IMR-90 (cell line): Measurements from ENCODE around the gene PFKFB2. TPM values are rescaled to one million over a fixed set of nuclear protein-coding genes. Genes with fewer than 3 reads are reported as not detected.

Source experiments
- ATAC-seq: fragments of 200-7000 bp; cut with Tn5 transposase; 2 replicates; pipeline ENCODE4 v1.9.1; 2020; ENCODE audit warnings: low read depth, mild to moderate bottlenecking, moderate library complexity
- BruUV-seq: library from RNA; stranded (reverse); fragments of 400-500 nt; replicated peaks from 2 replicates; lab custom pipeline; 2021; lab: Mats Ljungman, UMichigan
- CTCF ChIA-PET: fragments of 300-600 bp; formaldehyde crosslinking; extraction: SDS; loops from one replicate; lab custom pipeline; 2021; ENCODE audit warnings: antibody characterized with exemption; lab: Yijun Ruan, JAX
- POLR2A ChIA-PET: fragments of 300-600 bp; sonication (Branson Sonifier 250); formaldehyde crosslinking; loops from one replicate; lab custom pipeline; 2022; ENCODE audit warnings: antibody characterized with exemption; ENCODE audit not compliant: unreplicated experiment; lab: Charles Lee
- DNase-seq: peaks from one replicate; pipeline ENCODE4 v3.0.0; 2013
- H2AFZ ChIP-seq: replicated peaks from 2 replicates; pipeline ENCODE3; 2013; ENCODE audit warnings: low read length, mild to moderate bottlenecking; ENCODE audit not compliant: poor library complexity
- H2AK5ac ChIP-seq: 2 replicates; pipeline ENCODE4 v1.6.1; 2013; ENCODE audit warnings: low read depth, low read length, inconsistent platforms
- H2AK9ac ChIP-seq: replicated peaks from 2 replicates; pipeline ENCODE3; 2013; ENCODE audit warnings: mild to moderate bottlenecking, low read depth, low read length, moderate library complexity; ENCODE audit not compliant: poor library complexity
- H2BK120ac ChIP-seq: 2 replicates; pipeline ENCODE4 v1.6.1; 2013; ENCODE audit warnings: low read depth, low read length, inconsistent platforms
- H2BK15ac ChIP-seq: 3 replicates; pipeline ENCODE4 v1.6.1; 2013; ENCODE audit warnings: low read depth, low read length, inconsistent platforms
- H2BK20ac ChIP-seq: 2 replicates; pipeline ENCODE4 v1.6.1; 2013; ENCODE audit warnings: low read depth, mild to moderate bottlenecking, inconsistent platforms, low read length, moderate library complexity
- H2BK5ac ChIP-seq: 2 replicates; pipeline ENCODE4 v1.6.1; 2013; ENCODE audit warnings: mild to moderate bottlenecking, low read depth, low read length, inconsistent platforms; ENCODE audit not compliant: poor library complexity, severe bottlenecking
- H3K14ac ChIP-seq: replicated peaks from 2 replicates; pipeline ENCODE4 v1.6.1; 2013; ENCODE audit warnings: low read depth, low read length, inconsistent platforms
- H3K18ac ChIP-seq: 2 replicates; pipeline ENCODE4 v1.6.1; 2013; ENCODE audit warnings: low read depth, low read length, control low read depth
- H3K23ac ChIP-seq: 2 replicates; pipeline ENCODE4 v1.6.1; 2013; ENCODE audit warnings: low read depth, low read length, inconsistent platforms
- H3K27ac ChIP-seq: 2 replicates; pipeline ENCODE4 v1.5.1; 2013; ENCODE audit warnings: mild to moderate bottlenecking, control low read depth, low read length; ENCODE audit not compliant: insufficient read depth
- H3K27me3 ChIP-seq: 2 replicates; pipeline ENCODE4 v1.6.1; 2013; ENCODE audit warnings: low read length; ENCODE audit not compliant: control insufficient read depth, insufficient read depth
- H3K36me3 ChIP-seq: 2 replicates; pipeline ENCODE4 v1.6.1; 2013; ENCODE audit warnings: low read length, mixed read lengths; ENCODE audit not compliant: control insufficient read depth, insufficient read depth
- H3K4ac ChIP-seq: 2 replicates; pipeline ENCODE4 v1.6.1; 2013; ENCODE audit warnings: low read depth, low read length, inconsistent platforms
- H3K4me1 ChIP-seq: 2 replicates; pipeline ENCODE4 v1.6.1; 2013; ENCODE audit warnings: low read length, mixed read lengths; ENCODE audit not compliant: control insufficient read depth, insufficient read depth
- H3K4me2 ChIP-seq: 2 replicates; pipeline ENCODE4 v1.6.1; 2013; ENCODE audit warnings: low read depth, mild to moderate bottlenecking, control low read depth, low read length, moderate library complexity
- H3K4me3 ChIP-seq: 2 replicates; pipeline ENCODE4 v1.5.1; 2013; ENCODE audit warnings: low read depth, mild to moderate bottlenecking, control low read depth, low read length, moderate library complexity; ENCODE audit not compliant: insufficient read depth
- H3K56ac ChIP-seq: 2 replicates; pipeline ENCODE4 v1.6.1; 2013; ENCODE audit warnings: low read length, inconsistent platforms; ENCODE audit not compliant: insufficient read depth; ENCODE audit errors: extremely low read depth
- H3K79me1 ChIP-seq, 2 experiments: 2 replicates each; pipeline ENCODE4 v1.6.1; 2013; ENCODE audit warnings: low read length in 2 of 2, inconsistent platforms in 1 of 2, low read depth in 1 of 2
- H3K9ac ChIP-seq: 2 replicates; pipeline ENCODE4 v1.6.1; 2013; ENCODE audit warnings: low read depth, low read length, control low read depth
- H3K9me1 ChIP-seq: 2 replicates; pipeline ENCODE4 v1.6.1; 2013; ENCODE audit warnings: low read length, inconsistent platforms; ENCODE audit not compliant: insufficient read depth
- H3K9me3 ChIP-seq: 2 replicates; pipeline ENCODE4 v1.6.1; 2013; ENCODE audit warnings: low read length; ENCODE audit not compliant: control insufficient read depth, insufficient read depth
- H4K20me1 ChIP-seq: 2 replicates; pipeline ENCODE4 v1.6.1; 2013; ENCODE audit warnings: low read length, inconsistent platforms; ENCODE audit not compliant: insufficient read depth
- H4K5ac ChIP-seq: 2 replicates; pipeline ENCODE4 v1.6.1; 2013; ENCODE audit warnings: mild to moderate bottlenecking, low read depth, low read length, control low read depth
- H4K8ac ChIP-seq, 2 experiments: 2 replicates each; pipeline ENCODE4 v1.6.1; 2013; ENCODE audit warnings: low read depth in 2 of 2, low read length in 2 of 2, control low read depth in 1 of 2, inconsistent platforms in 1 of 2
- H4K91ac ChIP-seq: 2 replicates; pipeline ENCODE4 v1.6.1; 2013; ENCODE audit warnings: low read depth, low read length, inconsistent platforms; ENCODE audit not compliant: insufficient read depth
- BHLHE40 ChIP-seq: fragments of 150-350 bp; IDR thresholded peaks from 2 replicates; pipeline ENCODE4 v1.6.1; 2016; ENCODE audit warnings: mild to moderate bottlenecking, low read depth, low read length
- CEBPB ChIP-seq: IDR thresholded peaks from 2 replicates; pipeline ENCODE4 v1.6.1; 2012; ENCODE audit warnings: low read depth, low read length, improper control_type of control experiment
- CHD1 ChIP-seq: IDR thresholded peaks from 2 replicates; pipeline ENCODE4 v1.6.1; 2012; ENCODE audit warnings: low read depth, low read length, improper control_type of control experiment
- CTCF ChIP-seq: conservative IDR thresholded peaks from 2 replicates; pipeline ENCODE4 v1.5.1; 2012; ENCODE audit warnings: mild to moderate bottlenecking, low read depth, low read length, improper control_type of control experiment
- ELK1 ChIP-seq: fragments of 150-350 bp; IDR thresholded peaks from 2 replicates; pipeline ENCODE4 v1.6.1; 2016; ENCODE audit warnings: low read depth, mild to moderate bottlenecking, low read length, moderate library complexity, borderline replicate concordance
- FOS ChIP-seq: fragments of 150-350 bp; IDR thresholded peaks from 2 replicates; pipeline ENCODE4 v1.6.1; 2016; ENCODE audit warnings: low read depth, low read length
- MAFK ChIP-seq: IDR thresholded peaks from 2 replicates; pipeline ENCODE4 v1.6.1; 2012; ENCODE audit warnings: low read depth, low read length, improper control_type of control experiment
- MAZ ChIP-seq: IDR thresholded peaks from 2 replicates; pipeline ENCODE4 v1.6.1; 2012; ENCODE audit warnings: low read depth, mild to moderate bottlenecking, low read length, improper control_type of control experiment, moderate library complexity, borderline replicate concordance
- MXI1 ChIP-seq: IDR thresholded peaks from 2 replicates; pipeline ENCODE4 v1.6.1; 2012; ENCODE audit warnings: low read depth, mild to moderate bottlenecking, low read length, moderate library complexity, borderline replicate concordance
- NFE2L2 ChIP-seq: fragments of 150-350 bp; IDR thresholded peaks from 2 replicates; pipeline ENCODE4 v1.6.1; 2016; ENCODE audit warnings: low read depth, mild to moderate bottlenecking, low read length
- POLR2A ChIP-seq: IDR thresholded peaks from 2 replicates; pipeline ENCODE4 v1.6.1; 2012; ENCODE audit warnings: mild to moderate bottlenecking, low read depth, low read length
- RAD21 ChIP-seq: IDR thresholded peaks from 2 replicates; pipeline ENCODE4 v1.6.1; 2012; ENCODE audit warnings: low read length, improper control_type of control experiment
- RCOR1 ChIP-seq: IDR thresholded peaks from 2 replicates; pipeline ENCODE4 v1.6.1; 2012; ENCODE audit warnings: mild to moderate bottlenecking, low read length, improper control_type of control experiment; ENCODE audit not compliant: insufficient replicate concordance
- RFX5 ChIP-seq: IDR thresholded peaks from 2 replicates; pipeline ENCODE4 v1.8.0; 2012; ENCODE audit warnings: low read depth, mild to moderate bottlenecking, low read length, moderate library complexity
- SMC3 ChIP-seq: fragments of 150-350 bp; IDR thresholded peaks from 2 replicates; pipeline ENCODE4 v1.6.1; 2016; ENCODE audit warnings: low read depth, mild to moderate bottlenecking, antibody characterized with exemption, low read length, moderate library complexity
- USF2 ChIP-seq: fragments of 150-350 bp; IDR thresholded peaks from 2 replicates; pipeline ENCODE4 v1.6.1; 2017; ENCODE audit warnings: mild to moderate bottlenecking, antibody characterized with exemption, low read length, low read depth
- WGBS, 2 experiments: methylation state at CpG; one replicate each; pipeline versions ENCODE4 v1.1.5 to v1.1.7; 2013; ENCODE audit warnings: missing lambda C conversion rate in 2 of 2; ENCODE audit not compliant: insufficient read length in 1 of 2; ENCODE audit errors: extremely low coverage in 2 of 2; 5-methylcytosine and 5-hydroxymethylcytosine counted together
- dilution Hi-C: fragments of 300-500 bp; cut with HindIII; formaldehyde crosslinking; loops from one replicate; pipeline ENCODE4 v1.14.3; 2018; ENCODE audit warnings: low sequenced_read_pairs; ENCODE audit not compliant: unreplicated experiment
- in situ Hi-C: fragments of 300-500 bp; cut with MboI; formaldehyde crosslinking; loops from 3 replicates; pipeline ENCODE4 v1.14.3; 2019; ENCODE audit warnings: low sequenced_read_pairs, inconsistent platforms, mixed read lengths
- intact Hi-C: fragments of 100-400 bp; cut with micrococcal nuclease; formaldehyde crosslinking; loops from 2 replicates; pipeline ENCODE4 v1.10.0; 2022
- polyA plus RNA-seq, 3 experiments: library from polyadenylated mRNA; depleted of rRNA; stranded (reverse); fragments of >200 nt; gene quantifications; 2 replicates each; pipeline ENCODE4 v1.2.3, GENCODE V29; 2012; ENCODE audit warnings: low replicate concordance in 1 of 3
- total RNA-seq: library from RNA; depleted of rRNA; stranded (reverse); fragments of >200 nt; gene quantifications from 2 replicates; pipeline ENCODE4 v1.2.3, GENCODE V29; 2012

PFKFB2 gene
- total and polyA plus RNA-seq, 2 of the 4 experiments (the other 2 are of a cell fraction) = 0.62 to 1.3 TPM

GRCh38 chr1:207013321-207014085 lies 39.6 kb upstream of the PFKFB2 start:
- ChIA-PET POLR2A (no interaction called here), CTCF (no interaction called here)
- H3K18ac ChIP-seq = no peak overlapping the region
- WGBS, 2 experiments = no CpG with 5 or more reads among the region's 6 CpGs
- dilution Hi-C loops = no loop called here
- DNase-seq = no peak
- H3K9ac ChIP-seq = no peak overlapping the region
- no TSS peak for BruUV-seq
- H2BK20ac ChIP-seq = no peak overlapping the region
- H4K5ac ChIP-seq = no peak overlapping the region
- in situ Hi-C loops = no loop called here
- H4K20me1 ChIP-seq = no peaks in the 10 kb centered on the region
- no peaks in the 10 kb centered on the region; the same call in 1 of the 2 replicates for H3K9me1 ChIP-seq
- no peak overlapping the region for H2AK5ac ChIP-seq
- H2BK120ac ChIP-seq = no peak overlapping the region
- no peak overlapping the region for H3K27ac ChIP-seq
- no peak overlapping the region for H2BK15ac ChIP-seq
- no peak overlapping the region for H2AFZ ChIP-seq
- no peak overlapping the region for H3K14ac ChIP-seq
- H3K27me3 ChIP-seq = peaks cover 6% of the 10 kb centered on the region; the same call in 1 of the 2 replicates
- H2BK5ac ChIP-seq = no peak overlapping the region
- no peak overlapping the region for H4K91ac ChIP-seq
- H3K36me3 ChIP-seq = no peaks in the 10 kb centered on the region
- ATAC-seq = no peak
- H2AK9ac ChIP-seq = no peak overlapping the region
- no peak overlapping the region for H3K4me3 ChIP-seq
- H3K23ac ChIP-seq = no peak overlapping the region
- H3K4me2 ChIP-seq = no peak overlapping the region
- no peaks in the 10 kb centered on the region for H3K79me1 ChIP-seq
- TF ChIP-seq SMC3 = no peak
- TF ChIP-seq RAD21 = no peak
- TF ChIP-seq MAZ = no peak
- TF ChIP-seq CHD1 = no peak
- TF ChIP-seq NFE2L2 = no peak
- TF ChIP-seq MAFK = no peak
- no peak for TF ChIP-seq RCOR1
- TF ChIP-seq CEBPB = no peak
- TF ChIP-seq POLR2A = no peak
- TF ChIP-seq CTCF = no peak
- no peak for TF ChIP-seq MXI1
- no peak for TF ChIP-seq FOS
- no peak for TF ChIP-seq RFX5
- no peak for TF ChIP-seq BHLHE40
- no peak for TF ChIP-seq USF2
- TF ChIP-seq ELK1 = no peak
- no peaks in the 10 kb centered on the region; the same call in 1 of the 2 replicates for H3K9me3 ChIP-seq
- H3K4ac ChIP-seq = no peak overlapping the region
- H3K4me1 ChIP-seq = no peaks in the 10 kb centered on the region
- intact Hi-C loops = no loop called here
- H3K56ac ChIP-seq = no peak overlapping the region
- H4K8ac ChIP-seq = no peak overlapping the region
